CMK (cell line): ENCODE data around the gene NSUN7.

ENCODE experiments used
- DNase-seq: peaks from one replicate; pipeline ENCODE4 v3.0.0-alpha.2; 2010; ENCODE audit warnings: low read depth

NSUN7 gene

DNA sequence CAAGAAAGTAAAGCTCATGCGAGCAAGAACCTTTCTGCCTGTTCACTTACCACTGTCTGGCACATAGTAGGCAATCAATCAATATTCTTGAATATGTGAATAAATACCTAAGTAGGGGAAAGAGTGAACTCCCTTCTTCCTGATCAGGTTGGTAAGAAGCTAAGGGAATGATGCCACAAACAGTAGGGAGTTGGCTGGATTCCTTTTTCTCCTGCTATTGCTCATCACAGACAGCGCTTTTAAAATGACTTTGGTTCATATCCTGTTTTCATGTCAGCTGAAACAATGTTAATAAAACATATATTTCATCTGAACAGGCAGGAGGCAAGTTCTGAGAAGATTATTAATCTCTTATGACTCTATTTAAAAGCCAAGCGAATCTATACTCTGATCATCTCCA lies 99.2 kb downstream of the NSUN7 start:
- no peak for DNase-seq

DNA sequence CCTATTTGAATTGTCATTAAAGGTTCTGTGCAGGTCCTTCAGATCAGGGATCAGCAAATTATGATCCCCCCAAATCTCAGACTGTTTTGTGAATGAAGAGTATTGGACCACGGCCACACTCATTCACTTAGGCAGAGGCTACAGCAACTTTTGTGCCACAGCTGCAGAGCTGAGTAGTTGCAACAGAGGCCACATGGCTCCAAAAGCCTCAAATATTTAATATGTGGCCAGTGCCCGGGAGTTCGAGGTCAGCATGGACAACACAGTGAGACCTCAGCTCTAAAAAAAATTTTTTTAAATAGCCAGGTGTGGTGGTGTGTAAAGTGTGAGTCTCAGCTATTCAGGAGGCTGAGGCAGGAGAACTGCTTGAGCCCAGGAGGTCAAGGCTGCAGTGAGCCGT lies 100.7 kb downstream of the NSUN7 start:
- DNase-seq, result no peak

DNA sequence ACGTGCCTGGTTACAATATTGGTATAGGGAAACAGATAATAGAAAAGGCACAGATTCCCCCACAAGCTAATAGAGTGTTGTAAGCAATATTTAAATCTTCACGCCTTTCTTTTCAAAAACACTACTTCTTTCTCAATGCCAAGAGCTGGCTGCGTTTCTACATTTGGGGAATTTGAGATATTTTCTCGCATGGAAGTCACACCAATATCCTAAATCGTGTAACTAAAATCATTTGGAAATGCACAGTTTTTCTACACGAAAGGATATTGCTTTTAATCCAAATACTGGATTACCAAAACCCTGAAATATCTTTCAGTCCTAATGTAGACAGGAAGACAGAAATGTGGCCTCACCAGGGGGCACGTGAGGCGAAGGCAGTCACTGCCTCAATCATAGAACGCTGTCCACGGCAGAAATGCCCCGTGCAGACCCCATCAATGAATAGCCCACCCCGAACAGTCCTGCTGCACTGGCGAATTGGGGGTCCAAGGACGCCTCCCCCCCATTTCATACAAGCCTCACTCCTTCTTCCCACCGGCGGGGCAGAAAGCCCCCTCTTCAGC lies 106.6 kb downstream of the NSUN7 start:
- no peak for DNase-seq

DNA sequence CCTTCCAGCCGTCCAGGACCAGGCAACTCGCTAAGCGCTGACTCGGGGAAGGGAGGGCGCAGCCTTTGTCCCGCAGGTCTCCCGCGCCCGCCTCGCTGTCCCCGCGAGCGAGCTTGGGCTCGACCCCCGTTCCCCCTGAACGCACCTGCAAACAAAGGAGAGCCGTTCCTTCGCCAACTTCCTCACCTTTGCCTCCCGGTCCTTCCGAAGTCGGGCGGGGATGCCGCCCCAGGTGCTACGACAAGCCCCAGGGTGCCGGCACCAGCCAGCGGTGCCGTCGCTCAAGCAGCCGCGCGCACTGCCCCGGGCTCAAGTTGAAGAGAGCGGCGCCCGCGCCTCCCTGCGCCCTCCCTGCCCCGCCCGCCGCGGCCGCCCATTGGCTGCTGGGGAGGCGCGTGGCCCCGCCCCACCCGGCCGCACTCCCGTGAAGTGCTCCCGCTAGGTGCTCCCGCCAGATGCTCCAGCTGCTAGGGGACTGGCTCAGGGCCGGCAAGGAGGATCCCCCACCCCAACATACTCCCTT lies 107.1 kb downstream of the NSUN7 start:
- no peak for DNase-seq

DNA sequence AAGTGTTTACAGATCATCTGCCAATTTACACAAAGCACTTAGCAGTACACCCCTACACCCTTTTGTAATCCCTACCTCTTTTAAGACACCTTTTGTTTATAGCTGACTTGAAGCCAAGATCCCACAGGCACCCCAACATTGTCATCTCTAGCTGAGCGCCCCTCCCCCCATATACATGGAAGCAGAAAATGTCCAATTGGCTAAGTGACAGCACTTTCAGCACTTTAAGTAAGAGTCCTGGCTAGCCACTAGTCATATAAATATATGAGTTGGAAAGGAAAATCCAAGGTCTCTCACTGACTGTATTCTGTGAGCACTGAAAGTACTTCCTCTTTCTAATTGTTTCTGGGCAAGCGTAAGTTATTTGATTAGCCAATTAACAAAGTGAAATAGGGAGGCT lies 108.2 kb downstream of the NSUN7 start:
- DNase-seq, result no peak

DNA sequence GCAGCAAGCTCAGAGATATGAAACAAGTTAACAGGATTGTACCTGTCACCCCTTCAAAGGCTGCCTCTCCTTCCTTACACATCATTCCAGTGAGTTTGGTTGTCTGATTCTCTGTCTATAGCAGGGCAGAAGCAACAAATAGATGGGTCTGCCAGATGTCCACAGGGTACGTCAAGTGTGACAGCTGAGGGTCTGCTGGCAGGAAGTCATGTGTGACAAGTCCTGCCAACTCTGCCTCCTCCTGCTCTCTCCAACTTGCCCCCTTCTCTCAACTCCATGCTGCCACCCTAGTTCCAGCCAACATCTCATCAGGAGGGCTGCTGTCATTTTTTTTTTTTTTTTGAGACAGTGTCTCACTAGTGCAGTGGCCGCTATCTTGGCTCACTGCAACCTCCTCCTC lies 109.2 kb downstream of the NSUN7 start:
- no peak for DNase-seq
